Measurements from ENCODE around the gene NELFB.

NELFB gene

DNA sequence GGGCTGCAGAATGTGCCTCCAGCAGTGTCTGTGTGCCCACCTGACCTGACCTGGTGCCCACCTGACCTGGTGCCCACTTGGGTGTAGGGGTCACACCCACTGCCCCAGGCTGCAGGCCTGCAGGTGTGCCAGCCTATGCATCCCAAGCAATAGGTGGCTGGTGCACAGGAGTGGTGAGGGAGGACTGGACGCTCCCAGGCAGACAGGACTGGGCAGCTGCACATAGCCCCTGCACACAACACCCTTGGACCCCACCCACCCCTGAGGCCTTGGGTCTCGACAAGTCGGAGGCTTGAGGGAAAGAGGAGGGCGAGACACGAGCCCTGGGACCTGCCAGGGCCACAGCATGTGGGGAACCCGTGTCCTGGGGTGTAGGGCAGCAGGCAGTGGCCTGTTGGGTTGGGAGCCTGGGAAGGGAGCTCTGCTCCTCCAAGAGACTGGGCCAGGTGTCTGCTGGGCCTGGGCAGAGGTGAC, 57.8 kb downstream of the NELFB start:
- Histone ChIP-seq H3K27me3 (ENCODE audit: low read depth, low read length) (no peaks in the 10 kb centered on the region), H3K9me3 (ENCODE audit: insufficient read depth, low read length) (no peaks in the 10 kb centered on the region), H3K4me3 (ENCODE audit: low read length) (no peak overlapping the region), H2AFZ (ENCODE audit: low read depth, low read length) (no peak overlapping the region), H3K9ac (ENCODE audit: low read length) (no peak overlapping the region), H3K36me3 (replicated peaks; ENCODE audit: low read depth, low read length) (no peaks in the 10 kb centered on the region), H3K27ac (ENCODE audit: low read length) (no peak overlapping the region), H4K20me1 (ENCODE audit: insufficient read depth, low read length) (no peaks in the 10 kb centered on the region), H3K4me2 (ENCODE audit: low read length) (no peak overlapping the region), H3K79me2 (ENCODE audit: low read length) (no peaks in the 10 kb centered on the region), H3K4me1 (ENCODE audit: low read length) (peaks cover 26% of the 10 kb centered on the region)
- TF ChIP-seq, protein P1, sequence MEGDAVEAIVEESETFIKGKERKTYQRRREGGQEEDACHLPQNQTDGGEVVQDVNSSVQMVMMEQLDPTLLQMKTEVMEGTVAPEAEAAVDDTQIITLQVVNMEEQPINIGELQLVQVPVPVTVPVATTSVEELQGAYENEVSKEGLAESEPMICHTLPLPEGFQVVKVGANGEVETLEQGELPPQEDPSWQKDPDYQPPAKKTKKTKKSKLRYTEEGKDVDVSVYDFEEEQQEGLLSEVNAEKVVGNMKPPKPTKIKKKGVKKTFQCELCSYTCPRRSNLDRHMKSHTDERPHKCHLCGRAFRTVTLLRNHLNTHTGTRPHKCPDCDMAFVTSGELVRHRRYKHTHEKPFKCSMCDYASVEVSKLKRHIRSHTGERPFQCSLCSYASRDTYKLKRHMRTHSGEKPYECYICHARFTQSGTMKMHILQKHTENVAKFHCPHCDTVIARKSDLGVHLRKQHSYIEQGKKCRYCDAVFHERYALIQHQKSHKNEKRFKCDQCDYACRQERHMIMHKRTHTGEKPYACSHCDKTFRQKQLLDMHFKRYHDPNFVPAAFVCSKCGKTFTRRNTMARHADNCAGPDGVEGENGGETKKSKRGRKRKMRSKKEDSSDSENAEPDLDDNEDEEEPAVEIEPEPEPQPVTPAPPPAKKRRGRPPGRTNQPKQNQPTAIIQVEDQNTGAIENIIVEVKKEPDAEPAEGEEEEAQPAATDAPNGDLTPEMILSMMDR (IDR thresholded peaks at IDR 0.05; ENCODE audit: low read depth, low read length) = no peak
- TF ChIP-seq EZH2phosphoT487 (IDR thresholded peaks at IDR 0.05; ENCODE audit: low read depth) = no peak

DNA sequence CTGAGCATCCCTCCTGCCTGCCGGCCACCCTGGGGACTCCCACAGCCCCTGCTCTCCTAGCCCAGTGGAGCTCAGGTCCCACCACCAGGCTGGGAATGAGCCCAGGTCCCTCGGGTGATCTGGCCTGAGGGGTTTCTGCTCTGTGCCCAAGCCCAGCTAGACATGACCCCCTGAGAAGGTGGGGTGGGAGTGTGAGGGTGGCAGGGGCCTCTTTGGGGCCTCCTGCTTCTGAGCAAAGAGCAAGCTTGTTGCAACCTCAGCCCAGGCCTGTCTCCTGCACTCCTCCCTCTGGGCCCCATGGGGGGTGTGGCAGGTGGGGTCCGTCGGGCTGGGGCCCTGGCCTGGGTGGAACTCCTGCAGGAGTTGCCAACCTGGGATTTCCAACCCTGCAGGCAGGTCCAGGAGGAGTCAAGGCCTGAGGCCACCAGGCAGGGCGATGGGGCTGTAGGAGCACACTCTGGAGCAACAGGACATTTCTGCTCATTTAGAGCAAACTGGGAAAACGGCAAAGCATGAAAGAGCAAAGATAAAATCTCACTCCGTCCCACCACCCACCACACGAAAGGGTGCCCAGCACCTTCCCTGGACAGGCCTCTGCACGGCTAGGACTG, 58.3 kb downstream of the NELFB start:
- Histone ChIP-seq H3K4me2 (ENCODE audit: low read length) (no peak overlapping the region), H3K4me1 (ENCODE audit: low read length) (peaks cover 26% of the 10 kb centered on the region), H4K20me1 (ENCODE audit: insufficient read depth, low read length) (no peaks in the 10 kb centered on the region), H2AFZ (ENCODE audit: low read depth, low read length) (no peak overlapping the region), H3K27me3 (ENCODE audit: low read depth, low read length) (no peaks in the 10 kb centered on the region), H3K9ac (ENCODE audit: low read length) (no peak overlapping the region), H3K27ac (ENCODE audit: low read length) (no peak overlapping the region), H3K9me3 (ENCODE audit: insufficient read depth, low read length) (no peaks in the 10 kb centered on the region), H3K4me3 (ENCODE audit: low read length) (no peak overlapping the region), H3K36me3 (replicated peaks; ENCODE audit: low read depth, low read length) (no peaks in the 10 kb centered on the region), H3K79me2 (ENCODE audit: low read length) (no peaks in the 10 kb centered on the region)
- TF ChIP-seq, protein P1 (IDR thresholded peaks at IDR 0.05; ENCODE audit: low read depth, low read length) = no peak
- no peak for TF ChIP-seq EZH2phosphoT487 (IDR thresholded peaks at IDR 0.05; ENCODE audit: low read depth)

GRCh38 chr9:137313956-137314560, 58.9 kb downstream of the NELFB start:
- Histone ChIP-seq H3K9me3 (ENCODE audit: insufficient read depth, low read length) (no peaks in the 10 kb centered on the region), H3K27me3 (ENCODE audit: low read depth, low read length) (no peaks in the 10 kb centered on the region), H3K27ac (ENCODE audit: low read length) (no peak overlapping the region), H3K4me2 (ENCODE audit: low read length) (no peak overlapping the region), H3K4me1 (ENCODE audit: low read length) (peaks cover 26% of the 10 kb centered on the region), H3K9ac (ENCODE audit: low read length) (no peak overlapping the region), H3K79me2 (ENCODE audit: low read length) (no peaks in the 10 kb centered on the region), H3K36me3 (replicated peaks; ENCODE audit: low read depth, low read length) (no peaks in the 10 kb centered on the region), H3K4me3 (ENCODE audit: low read length) (no peak overlapping the region), H2AFZ (ENCODE audit: low read depth, low read length) (no peak overlapping the region), H4K20me1 (ENCODE audit: insufficient read depth, low read length) (no peaks in the 10 kb centered on the region)
- TF ChIP-seq, protein P1 (IDR thresholded peaks at IDR 0.05; ENCODE audit: low read depth, low read length) = no peak
- TF ChIP-seq EZH2phosphoT487 (IDR thresholded peaks at IDR 0.05; ENCODE audit: low read depth) = no peak

- Histone ChIP-seq H3K4me1 (ENCODE audit: low read length) (peaks cover 26% of the 10 kb centered on the region), H3K9ac (ENCODE audit: low read length) (peak overlapping the region; percentile 94), H3K36me3 (replicated peaks; ENCODE audit: low read depth, low read length) (no peaks in the 10 kb centered on the region), H2AFZ (ENCODE audit: low read depth, low read length) (no peak overlapping the region), H3K4me3 (ENCODE audit: low read length) (peak overlapping the region; percentile 87), H3K79me2 (ENCODE audit: low read length) (no peaks in the 10 kb centered on the region), H3K4me2 (ENCODE audit: low read length) (peak overlapping the region; percentile 95), H4K20me1 (ENCODE audit: insufficient read depth, low read length) (no peaks in the 10 kb centered on the region), H3K27me3 (ENCODE audit: low read depth, low read length) (no peaks in the 10 kb centered on the region), H3K9me3 (ENCODE audit: insufficient read depth, low read length) (no peaks in the 10 kb centered on the region), H3K27ac (ENCODE audit: low read length) (no peak overlapping the region)
- no peak for TF ChIP-seq EZH2phosphoT487 (IDR thresholded peaks at IDR 0.05; ENCODE audit: low read depth)
- TF ChIP-seq, protein P1 (IDR thresholded peaks at IDR 0.05; ENCODE audit: low read depth, low read length) = no peak
Measured at GRCh38 chr9:137314561-137315560, 59.7 kb downstream of the NELFB start.

All from OCI-LY3 (cell line).